GM12873 (cell line): ENCODE measurements around the gene TULP4.

Experiments used
- CTCF ChIP-seq: IDR thresholded peaks from 2 replicates; pipeline ENCODE4 v1.5.1; 2012; ENCODE audit warnings: low read depth, mild to moderate bottlenecking, moderate library complexity, low read length, control low read depth; ENCODE audit not compliant: insufficient read depth; ENCODE audit errors: missing control alignments

Gene TULP4

GRCh38 chr6:158438226-158438625, 126.0 kb downstream of the TULP4 start:
- TF ChIP-seq CTCF = no peak

- no peak for TF ChIP-seq CTCF
These were observed 127.0 kb downstream of the TULP4 start for GRCh38 chr6:158439255-158439654.

- TF ChIP-seq CTCF = no peak
These were observed 129.5 kb downstream of the TULP4 start for GRCh38 chr6:158441716-158442215.

- TF ChIP-seq CTCF = no peak
These were observed 130.0 kb downstream of the TULP4 start for GRCh38 chr6:158442306-158442705.

- TF ChIP-seq CTCF = no peak
These were observed 133.3 kb downstream of the TULP4 start for GRCh38 chr6:158445426-158446085.

GRCh38 chr6:158448856-158449255, 136.6 kb downstream of the TULP4 start:
- TF ChIP-seq CTCF = no peak

- TF ChIP-seq CTCF = no peak
These were observed 139.9 kb downstream of the TULP4 start for GRCh38 chr6:158452191-158452590.

- no peak for TF ChIP-seq CTCF
These were observed 144.9 kb downstream of the TULP4 start for GRCh38 chr6:158457131-158457530.
